Measurements from ENCODE around the gene SLC5A5. TPM values are rescaled to one million over a fixed set of nuclear protein-coding genes. Genes with fewer than 3 reads are reported as not detected.

SLC5A5 gene
- total RNA-seq, 6 experiments from 2014 or later = not detected

- Mint-ChIP-seq H3K36me3 (ENCODE audit: low read depth) (peaks cover 5% of the 10 kb centered on the region; the same call in 1 of the 2 replicates), H3K4me3 (no peak overlapping the region), H3K27ac (peak overlapping the region; percentile 74), H3K27me3 (ENCODE audit: insufficient read depth) (peaks cover 2% of the 10 kb centered on the region), H3K9me3 (no peaks in the 10 kb centered on the region), H3K4me1 (ENCODE audit: low read depth) (peaks cover 14% of the 10 kb centered on the region)
- TF ChIP-seq CTCF (IDR thresholded peaks at IDR 0.05) = no peak
- DNase-seq = peak; percentile 80
Measured at GRCh38 chr19:17944301-17944700, 72.6 kb downstream of the SLC5A5 start.

Other genes starting within 250 kb of the SLC5A5 start
- under 1 TPM; 0.07 to 0.71 (median 0.21) TPM for gene UNC13A, start 183.6 kb upstream of the SLC5A5 start, total RNA-seq (2021; fragmentation: NEBNext Ultra II Directional; extraction: Animal tissue kit (Norgen Biotek cat#: 25700))
- gene MAP1S, start 152.5 kb upstream of the SLC5A5 start, total RNA-seq (2021; fragmentation: NEBNext Ultra II Directional; extraction: Animal tissue kit (Norgen Biotek cat#: 25700)) = 10 to 100 TPM; 56.0 to 77.9 (median 68.2) TPM
- 1 to 10 TPM in 1 of 6 experiments, under 1 TPM in 5; 0.31 to 1.1 (median 0.40) TPM for gene FCHO1, start 120.5 kb upstream of the SLC5A5 start, total RNA-seq (2021; fragmentation: NEBNext Ultra II Directional; extraction: Animal tissue kit (Norgen Biotek cat#: 25700))
- not detected for gene B3GNT3, start 76.8 kb upstream of the SLC5A5 start, total RNA-seq (2021; fragmentation: NEBNext Ultra II Directional; extraction: Animal tissue kit (Norgen Biotek cat#: 25700))
- not detected for gene INSL3, start 50.4 kb upstream of the SLC5A5 start, total RNA-seq (2021; fragmentation: NEBNext Ultra II Directional; extraction: Animal tissue kit (Norgen Biotek cat#: 25700))
- gene JAK3, start 24.0 kb upstream of the SLC5A5 start, total RNA-seq (2021; fragmentation: NEBNext Ultra II Directional; extraction: Animal tissue kit (Norgen Biotek cat#: 25700)) = under 1 TPM; 0.30 to 1.00 (median 0.40) TPM
- gene RPL18A, start 12.0 kb upstream of the SLC5A5 start, total RNA-seq (2021; fragmentation: NEBNext Ultra II Directional; extraction: Animal tissue kit (Norgen Biotek cat#: 25700)) = 1,000 to 10,000 TPM; 1,774 to 2,038 (median 1,892) TPM
- gene CCDC124, start 61.1 kb downstream of the SLC5A5 start, total RNA-seq (2021; fragmentation: NEBNext Ultra II Directional; extraction: Animal tissue kit (Norgen Biotek cat#: 25700)) = 100 to 1,000 TPM in 4 of 6 experiments, 10 to 100 TPM in 2; 86.3 to 115 (median 103) TPM
- gene KCNN1, start 95.2 kb downstream of the SLC5A5 start, total RNA-seq (2021; fragmentation: NEBNext Ultra II Directional; extraction: Animal tissue kit (Norgen Biotek cat#: 25700)) = not detected
- 1 to 10 TPM; 5.3 to 8.1 (median 7.0) TPM for gene ARRDC2, start 136.2 kb downstream of the SLC5A5 start, total RNA-seq (2021; fragmentation: NEBNext Ultra II Directional; extraction: Animal tissue kit (Norgen Biotek cat#: 25700))
- gene IL12RB1, start 215.0 kb downstream of the SLC5A5 start, total RNA-seq (2021; fragmentation: NEBNext Ultra II Directional; extraction: Animal tissue kit (Norgen Biotek cat#: 25700)) = under 1 TPM in 1 of 6 experiments, not detected in 5; 0.10 TPM
- 10 to 100 TPM; 12.2 to 17.4 (median 13.2) TPM for gene MAST3, start 225.8 kb downstream of the SLC5A5 start, total RNA-seq (2021; fragmentation: NEBNext Ultra II Directional; extraction: Animal tissue kit (Norgen Biotek cat#: 25700))

Data from HFFc6 (cell line).